GM12892 (cell line): Measurements from ENCODE around the gene THAP5.

ENCODE experiments used
- POLR2A ChIP-seq: IDR thresholded peaks from 2 replicates; pipeline ENCODE4 v1.6.1; 2011; ENCODE audit warnings: low read depth, low read length, control low read depth
- POLR2AphosphoS5 ChIP-seq: IDR thresholded peaks from 2 replicates; pipeline ENCODE4 v1.6.1; 2011; ENCODE audit warnings: low read depth, low read length, control low read depth
- TAF1 ChIP-seq: IDR thresholded peaks from 2 replicates; pipeline ENCODE4 v1.6.1; 2011; ENCODE audit warnings: low read depth, mild to moderate bottlenecking, control low read depth, low read length, borderline replicate concordance

DNA sequence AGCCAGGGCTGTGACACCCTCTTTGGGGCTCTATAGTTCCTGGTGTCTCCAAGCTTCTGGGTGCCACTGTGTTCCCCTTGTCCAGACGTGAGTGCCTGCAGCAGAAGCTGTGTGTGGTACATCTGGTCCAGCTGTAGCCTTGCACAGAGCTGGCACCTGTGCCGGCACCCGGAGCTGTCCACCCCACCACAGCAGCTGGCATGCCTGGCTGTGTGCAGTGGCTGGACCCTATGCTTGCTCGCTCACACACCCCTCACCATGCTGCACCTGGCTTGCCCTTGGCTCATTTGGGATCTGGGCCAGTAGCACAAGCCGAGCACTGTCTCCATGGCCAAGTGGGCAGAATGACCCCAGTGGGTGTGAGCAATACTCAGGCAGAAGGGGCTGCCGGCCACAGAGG is 10.8 kb upstream of the THAP5 start:
- no peak for TF ChIP-seq POLR2A
- TF ChIP-seq TAF1, result no peak
- TF ChIP-seq POLR2AphosphoS5, result no peak
